Gastrocnemius medialis (tissue), 4 donors: ENCODE measurements around the gene H2AZ2. TPM values are rescaled to one million over a fixed set of nuclear protein-coding genes. Genes with fewer than 3 reads are reported as not detected.

Experiments
- ATAC-seq, 2 donors: fragments of 150-250 bp; one replicate each; pipeline ENCODE4 v1.9.1; 2016
- DNase-seq, 2 donors: peaks; one replicate each; pipeline ENCODE4 v3.0.0-alpha.2; 2019
- H3K27ac ChIP-seq, 4 donors: fragments of 200-600 bp; sonication (generic); 1 replicate in 1 of 4; 2 replicates in 3 of 4; pipeline ENCODE4 v1.5.1; 2016 to 2018; ENCODE audit warnings: mild to moderate bottlenecking in 2 of 4, moderate library complexity in 1 of 4
- H3K27me3 ChIP-seq, 3 donors: fragments of 200-600 bp; sonication (generic) in 2 of 3; 1 replicate in 1 of 3; 2 replicates in 2 of 3; pipeline versions ENCODE4 v1.5.1 to v1.6.0; 2016 to 2019; ENCODE audit warnings: mild to moderate bottlenecking in 1 of 3, moderate library complexity in 1 of 3
- H3K36me3 ChIP-seq, 2 donors: fragments of 200-600 bp; sonication (generic) in 1 of 2; one replicate each; pipeline ENCODE4 v1.5.1; 2017 to 2018
- H3K4me1 ChIP-seq, 2 donors: fragments of 200-600 bp; sonication (generic) in 1 of 2; one replicate each; pipeline ENCODE4 v1.5.1; 2016 to 2017; ENCODE audit warnings: mild to moderate bottlenecking in 2 of 2
- H3K4me3 ChIP-seq, 4 donors: fragments of 200-600 bp; sonication (generic) in 3 of 4; 1 replicate in 1 of 4; 2 replicates in 3 of 4; pipeline ENCODE4 v1.5.1; 2016 to 2019; ENCODE audit warnings: mild to moderate bottlenecking in 2 of 4
- H3K9me3 ChIP-seq, 3 donors: fragments of 200-600 bp; sonication (generic) in 2 of 3; 1 replicate in 1 of 3; 2 replicates in 2 of 3; pipeline ENCODE4 v1.5.1; 2016 to 2019
- CTCF ChIP-seq, 5 experiments: fragments of 450-650 bp in 3 of 5; fragments of 200-600 bp in 2 of 5; sonication (generic) in 2 of 5; IDR thresholded peaks in 4 of 5; conservative IDR thresholded peaks in 1 of 5; 1 replicate in 4 of 5; 2 replicates in 1 of 5; pipeline ENCODE4 v1.5.1; 2016 to 2019; ENCODE audit warnings: antibody characterized with exemption in 5 of 5, mild to moderate bottlenecking in 3 of 5, moderate library complexity in 3 of 5
- POLR2A ChIP-seq, 2 donors: fragments of 450-650 bp; IDR thresholded peaks; one replicate each; pipeline ENCODE4 v1.6.1; 2017; ENCODE audit warnings: antibody characterized with exemption in 2 of 2, mild to moderate bottlenecking in 2 of 2, moderate library complexity in 2 of 2
- in situ Hi-C, 4 donors: fragments of 200-750 bp; cut with MboI; loops; one replicate each; pipeline versions ENCODE4 v1.15.0 to v1.8.0; 2017; ENCODE audit warnings: low sequenced_read_pairs in 4 of 4
- intact Hi-C: fragments of 100-400 bp; cut with DNase I; formaldehyde crosslinking; loops from one replicate; pipeline ENCODE4 v1.15.1; 2023; ENCODE audit warnings: low total_unique reads
- total RNA-seq, 4 donors: library from RNA; depleted of rRNA; stranded (reverse); fragments of >200 nt; gene quantifications; one replicate each; pipeline versions ENCODE4 v1.1.0 to v1.2.3, GENCODE V29; 2016

The H2AZ2 gene
- total RNA-seq, 4 donors from 2014 or later, result 83.0 to 147 (median 132) TPM

GRCh38 chr7:44858161-44858560 is 10.3 kb upstream of the H2AZ2 start:
- in situ Hi-C loops (loop anchor here (5.0 to 25.0 kb wide), 4 partner anchors 59 to 279 kb away; no protein-coding TSS in a partner anchor), intact Hi-C loops (no loop called here)
- TF ChIP-seq CTCF (IDR thresholded peaks at IDR 0.05 in 4 of 5, conservative IDR thresholded peaks at IDR 0.05 in 1 of 5), result no peak
- no peak for TF ChIP-seq POLR2A (IDR thresholded peaks at IDR 0.05)
- ATAC-seq (no peak), DNase-seq (no peak)
- Histone ChIP-seq H3K9me3 (no peaks in the 10 kb centered on the region), H3K27me3 (no peaks in the 10 kb centered on the region), H3K4me1 (no peaks in the 10 kb centered on the region), H3K4me3 (no peak overlapping the region), H3K27ac (no peak overlapping the region), H3K36me3 (no peaks in the 10 kb centered on the region)

GRCh38 chr7:44854644-44855364 is 6.9 kb upstream of the H2AZ2 start:
- in situ Hi-C loops (loop anchor here (5.0 to 25.0 kb wide), 4 partner anchors 62 to 282 kb away; no protein-coding TSS in a partner anchor), intact Hi-C loops (no loop called here)
- H3K27ac ChIP-seq, result no peak overlapping the region
- H3K4me3 ChIP-seq, result no peak overlapping the region
- TF ChIP-seq CTCF (IDR thresholded peaks at IDR 0.05 in 4 of 5, conservative IDR thresholded peaks at IDR 0.05 in 1 of 5) (no peak), POLR2A (IDR thresholded peaks at IDR 0.05) (no peak)
- H3K4me1 ChIP-seq, result no peaks in the 10 kb centered on the region
- H3K27me3 ChIP-seq, result no peaks in the 10 kb centered on the region
- no peaks in the 10 kb centered on the region for H3K9me3 ChIP-seq
- no peak for DNase-seq
- ATAC-seq, result no peak
- H3K36me3 ChIP-seq, result no peaks in the 10 kb centered on the region

GRCh38 chr7:44853391-44853790 is 5.5 kb upstream of the H2AZ2 start:
- in situ Hi-C loops (loop anchor here (10.0 to 25.0 kb wide), 3 partner anchors 271 to 284 kb away; no protein-coding TSS in a partner anchor), intact Hi-C loops (no loop called here)
- no peaks in the 10 kb centered on the region for H3K36me3 ChIP-seq
- no peak overlapping the region for H3K4me3 ChIP-seq
- no peak for TF ChIP-seq POLR2A (IDR thresholded peaks at IDR 0.05)
- TF ChIP-seq CTCF (IDR thresholded peaks at IDR 0.05 in 4 of 5, conservative IDR thresholded peaks at IDR 0.05 in 1 of 5), result no peak
- ATAC-seq (no peak), DNase-seq (no peak)
- H3K4me1 ChIP-seq, result no peaks in the 10 kb centered on the region
- H3K9me3 ChIP-seq, result no peaks in the 10 kb centered on the region
- no peaks in the 10 kb centered on the region for H3K27me3 ChIP-seq
- no peak overlapping the region for H3K27ac ChIP-seq

GRCh38 chr7:44852590-44852989 is 4.7 kb upstream of the H2AZ2 start:
- H3K4me3 ChIP-seq, result no peak overlapping the region
- DNase-seq (no peak), ATAC-seq (no peak)
- no peaks in the 10 kb centered on the region for H3K9me3 ChIP-seq
- in situ Hi-C loops (loop anchor here (10.0 to 25.0 kb wide), 3 partner anchors 272 to 285 kb away; no protein-coding TSS in a partner anchor), intact Hi-C loops (no loop called here)
- no peak overlapping the region for H3K27ac ChIP-seq
- H3K27me3 ChIP-seq, result no peaks in the 10 kb centered on the region
- TF ChIP-seq CTCF (IDR thresholded peaks at IDR 0.05 in 4 of 5, conservative IDR thresholded peaks at IDR 0.05 in 1 of 5) (no peak), POLR2A (IDR thresholded peaks at IDR 0.05) (no peak)
- no peaks in the 10 kb centered on the region for H3K4me1 ChIP-seq
- no peaks in the 10 kb centered on the region for H3K36me3 ChIP-seq
